Measurements from ENCODE around the gene ADGRV1.

ADGRV1 gene

GRCh38 chr5:90873033-90873517 is 314.5 kb downstream of the ADGRV1 start:
- ChIA-PET POLR2A (no interaction called here), CTCF (interaction anchor here (1.0 kb wide), 1 partner anchor 511 kb away, joined by 7 read pairs; no protein-coding TSS in a partner anchor)
- TF ChIP-seq PRDM10 (tag by site-specific recombination; IDR thresholded peaks at IDR 0.05), result no peak
- TF ChIP-seq KLF9 (tag by site-specific recombination; IDR thresholded peaks at IDR 0.05; ENCODE audit: low read depth), result no peak
- no peak for TF ChIP-seq ZSCAN5A (tag by site-specific recombination; IDR thresholded peaks at IDR 0.05)
- no peak for TF ChIP-seq ZNF404 (tag by site-specific recombination; IDR thresholded peaks at IDR 0.05)
- TF ChIP-seq OSR2 (tag by site-specific recombination; IDR thresholded peaks at IDR 0.05), result no peak
- no peak for TF ChIP-seq ZNF292 (tag by site-specific recombination; IDR thresholded peaks at IDR 0.05; ENCODE audit: borderline replicate concordance, low read depth)
- no peak for TF ChIP-seq ZNF610 (tag by site-specific recombination; IDR thresholded peaks at IDR 0.05; ENCODE audit: borderline replicate concordance)
- no peak for TF ChIP-seq ZNF274 (IDR thresholded peaks at IDR 0.05; ENCODE audit: low read length)
- TF ChIP-seq ZNF274 (tag by site-specific recombination; IDR thresholded peaks at IDR 0.05; ENCODE audit: borderline replicate concordance), result no peak
- TF ChIP-seq FEZF1 (tag by site-specific recombination; IDR thresholded peaks at IDR 0.05), result no peak
- no peak for TF ChIP-seq ZNF473 (tag by site-specific recombination; IDR thresholded peaks at IDR 0.05)
- TF ChIP-seq ZFP3 (tag by site-specific recombination; IDR thresholded peaks at IDR 0.05; ENCODE audit: low read depth), result no peak
- Histone ChIP-seq H3K27ac (ENCODE audit: extremely low read depth, low read depth, low read length) (no peak overlapping the region), H3K4me3 (ENCODE audit: low read depth, low read length) (no peak overlapping the region), H3K36me3 (ENCODE audit: control insufficient read depth in 2 of 2, insufficient read depth in 1 of 2, low read length in 2 of 2) (no peaks in the 10 kb centered on the region; a peak in 1 of 3 replicates), H3K9me3 (ENCODE audit: control insufficient read depth, insufficient read depth, low read depth, low read length) (no peaks in the 10 kb centered on the region), H3K4me1 (ENCODE audit: control insufficient read depth, insufficient read depth, low read length) (no peaks in the 10 kb centered on the region)

GRCh38 chr5:90874066-90874465 is 315.5 kb downstream of the ADGRV1 start:
- TF ChIP-seq ZNF169 (tag by site-specific recombination; IDR thresholded peaks at IDR 0.05) (no peak), ZBTB26 (tag by site-specific recombination; optimal IDR thresholded peaks at IDR 0.05) (no peak), MYNN (tag by site-specific recombination; IDR thresholded peaks at IDR 0.05; ENCODE audit: borderline replicate concordance) (no peak), ZNF664 (tag by site-specific recombination; IDR thresholded peaks at IDR 0.05) (no peak), GLIS1 (tag by site-specific recombination; IDR thresholded peaks at IDR 0.05) (no peak), ZNF791 (tag by site-specific recombination; IDR thresholded peaks at IDR 0.05) (no peak), ZNF701 (tag by site-specific recombination; IDR thresholded peaks at IDR 0.05) (no peak), KLF17 (tag by site-specific recombination; IDR thresholded peaks at IDR 0.05) (no peak), ZNF658 (tag by site-specific recombination; IDR thresholded peaks at IDR 0.05) (no peak), ZNF404 (tag by site-specific recombination; IDR thresholded peaks at IDR 0.05) (no peak), ZNF513 (tag by site-specific recombination; IDR thresholded peaks at IDR 0.05) (no peak)
- Histone ChIP-seq H3K4me1 (ENCODE audit: control insufficient read depth, insufficient read depth, low read length) (no peaks in the 10 kb centered on the region), H3K9me3 (ENCODE audit: control insufficient read depth, insufficient read depth, low read depth, low read length) (no peaks in the 10 kb centered on the region), H3K27ac (ENCODE audit: extremely low read depth, low read depth, low read length) (no peak overlapping the region), H3K4me3 (ENCODE audit: low read depth, low read length) (no peak overlapping the region), H3K36me3 (ENCODE audit: control insufficient read depth in 2 of 2, insufficient read depth in 1 of 2, low read length in 2 of 2) (no peaks in the 10 kb centered on the region)
- POLR2A ChIA-PET, result no interaction called here
- CTCF ChIA-PET, result interaction anchor here (0.6 kb wide), 1 partner anchor 43 kb away, joined by 4 read pairs; no protein-coding TSS in a partner anchor
